Measurements from ENCODE around the gene PPP4R1.

- no peak for TF ChIP-seq CTCF (conservative IDR thresholded peaks at IDR 0.05; ENCODE audit: low read depth, low read length)
- TF ChIP-seq EZH2 (IDR thresholded peaks at IDR 0.05; ENCODE audit: borderline replicate concordance, low read depth, low read length, poor library complexity, severe bottlenecking), result no peak
Observed at GRCh38 chr18:9627642-9628041, 13.3 kb upstream of the PPP4R1 start.

All from A673 (cell line).